Amniotic stem cell (primary cell): ENCODE data around the gene MICAL3.
A peak's percentile ranks its signal among the peaks of the same experiment; 100 is the strongest.

Experiments used
- DNase-seq: peaks from one replicate; lab custom pipeline; 2025; lab: John Stamatoyannopoulos, UW

The MICAL3 gene

GRCh38 chr22:17915188-17915587, 109.2 kb downstream of the MICAL3 start:
- DNase-seq, result no peak

DNA sequence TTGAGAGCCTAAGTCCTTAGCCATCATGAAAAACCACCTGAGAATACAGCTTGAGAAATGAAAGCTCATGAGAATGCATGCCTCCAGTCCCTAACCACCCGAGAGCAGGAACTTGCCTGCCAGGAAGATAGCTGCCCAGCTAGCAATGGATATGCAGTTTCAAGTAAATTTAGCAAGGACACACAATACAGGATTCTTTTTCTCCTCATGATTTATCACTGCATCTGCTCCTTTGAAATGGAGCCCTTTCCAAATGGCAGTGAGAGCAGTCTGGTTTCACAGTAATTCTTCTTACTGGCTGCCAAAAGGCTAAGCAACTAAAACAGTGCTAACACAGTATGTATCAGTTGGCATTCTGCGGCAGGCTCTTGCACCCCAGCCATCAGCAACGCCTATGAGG, 109.9 kb downstream of the MICAL3 start:
- no peak for DNase-seq

GRCh38 chr22:17913801-17914347, 110.5 kb downstream of the MICAL3 start:
- no peak for DNase-seq

GRCh38 chr22:17912945-17913721, 111.2 kb downstream of the MICAL3 start:
- no peak for DNase-seq

GRCh38 chr22:17911887-17912286, 112.5 kb downstream of the MICAL3 start:
- DNase-seq, result no peak

- no peak for DNase-seq
Observed at GRCh38 chr22:17911312-17911705, 113.1 kb downstream of the MICAL3 start.

DNA sequence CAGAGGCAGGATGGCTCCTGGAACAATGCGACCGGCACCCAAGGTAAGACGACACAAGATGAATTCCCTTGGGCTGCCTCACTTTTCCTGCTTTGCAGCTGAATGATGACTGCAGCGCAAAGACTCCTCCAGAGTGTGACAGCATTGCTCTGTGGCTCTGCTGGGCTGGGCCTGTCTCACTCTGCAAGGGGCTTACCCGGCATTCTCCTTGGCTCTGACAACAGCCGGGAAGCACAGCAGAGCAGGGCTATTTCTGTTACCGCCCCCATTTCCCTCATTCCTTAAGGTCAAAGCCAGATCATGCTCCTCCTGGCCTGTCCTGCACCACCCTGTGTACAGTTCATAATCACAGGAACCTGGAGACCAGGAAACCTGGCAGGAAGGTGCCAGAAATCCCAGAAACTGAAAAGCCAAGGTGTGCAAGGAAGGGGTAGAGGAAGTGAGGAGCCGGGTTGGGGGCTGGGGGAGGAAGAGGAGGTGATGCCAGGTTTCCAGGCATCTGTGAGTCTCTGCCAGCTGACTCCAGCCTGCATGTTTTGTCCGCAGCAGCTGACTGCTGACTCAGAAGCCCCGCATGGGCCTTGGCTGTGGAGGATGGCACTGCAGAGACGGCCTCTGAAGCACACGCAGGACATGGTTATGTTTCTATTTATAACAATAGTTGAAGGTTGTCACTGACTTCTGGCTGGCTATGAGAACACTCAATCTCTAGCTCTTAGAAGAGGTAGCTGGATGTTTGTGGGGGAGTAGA, 113.6 kb downstream of the MICAL3 start:
- peak; percentile 75 for DNase-seq

DNA sequence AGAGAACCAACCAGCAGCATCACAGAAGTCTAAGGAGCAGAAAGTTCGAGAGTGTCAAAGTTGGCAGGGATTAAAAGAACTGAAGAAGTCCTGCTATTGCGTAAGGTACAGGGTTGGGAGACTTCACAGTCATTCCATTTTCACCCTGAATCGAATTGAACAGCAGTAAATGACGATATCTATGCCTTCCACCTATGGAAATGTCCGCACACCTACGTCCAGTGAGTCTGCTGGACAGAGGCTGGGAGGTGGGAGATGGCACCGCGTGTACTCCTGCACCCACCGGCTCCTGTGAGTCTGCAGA, 116.7 kb downstream of the MICAL3 start:
- no peak for DNase-seq

GRCh38 chr22:17906978-17907747, 117.2 kb downstream of the MICAL3 start:
- no peak for DNase-seq

GRCh38 chr22:17905445-17905844, 118.9 kb downstream of the MICAL3 start:
- DNase-seq, result no peak

- DNase-seq, result no peak
Observed at GRCh38 chr22:17903564-17904295, 120.6 kb downstream of the MICAL3 start.

- DNase-seq, result no peak
Observed at GRCh38 chr22:17902960-17903359, 121.4 kb downstream of the MICAL3 start.

GRCh38 chr22:17898375-17898774, 126.0 kb downstream of the MICAL3 start:
- no peak for DNase-seq

- DNase-seq, result no peak
Observed at GRCh38 chr22:17897858-17898257, 126.5 kb downstream of the MICAL3 start.

DNA sequence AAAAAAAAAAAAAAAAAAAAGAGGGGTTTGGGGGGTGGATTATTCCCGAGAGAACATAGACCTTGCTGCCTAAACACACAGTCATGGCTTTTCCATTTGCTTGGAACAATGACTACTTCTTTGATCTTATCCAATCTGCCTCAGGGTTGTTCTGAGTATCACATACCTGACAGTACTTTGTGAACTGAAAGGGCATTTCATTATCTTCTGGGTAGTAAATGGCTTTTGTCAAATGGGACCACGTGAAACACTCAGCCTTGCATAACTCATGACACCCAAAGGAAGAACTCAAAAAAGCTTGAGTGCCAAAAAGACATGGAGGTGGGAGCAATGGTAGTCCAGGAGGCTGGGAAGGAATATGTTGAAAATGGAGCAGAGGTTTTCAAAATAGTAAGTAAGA, 126.9 kb downstream of the MICAL3 start:
- DNase-seq, result no peak

DNA sequence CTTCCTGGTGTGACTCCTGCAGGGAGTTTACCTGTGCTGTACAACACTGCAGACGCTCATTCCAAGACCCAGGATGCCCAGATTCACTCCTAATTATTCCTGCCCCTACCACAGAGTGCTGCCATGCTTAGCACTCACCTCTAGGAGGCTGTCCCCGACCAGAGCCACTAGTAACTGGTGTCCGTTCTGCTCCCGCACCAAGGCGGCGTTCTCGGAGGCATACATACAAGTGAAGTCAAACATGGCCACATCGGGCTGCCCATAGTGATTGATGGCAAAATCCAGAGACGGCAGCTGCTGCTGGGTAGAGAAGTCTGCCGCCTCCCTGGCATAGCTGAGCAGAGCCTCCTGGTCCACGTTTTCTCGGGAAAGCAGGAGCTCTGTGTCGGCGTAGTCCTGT, 127.8 kb downstream of the MICAL3 start:
- no peak for DNase-seq

DNA sequence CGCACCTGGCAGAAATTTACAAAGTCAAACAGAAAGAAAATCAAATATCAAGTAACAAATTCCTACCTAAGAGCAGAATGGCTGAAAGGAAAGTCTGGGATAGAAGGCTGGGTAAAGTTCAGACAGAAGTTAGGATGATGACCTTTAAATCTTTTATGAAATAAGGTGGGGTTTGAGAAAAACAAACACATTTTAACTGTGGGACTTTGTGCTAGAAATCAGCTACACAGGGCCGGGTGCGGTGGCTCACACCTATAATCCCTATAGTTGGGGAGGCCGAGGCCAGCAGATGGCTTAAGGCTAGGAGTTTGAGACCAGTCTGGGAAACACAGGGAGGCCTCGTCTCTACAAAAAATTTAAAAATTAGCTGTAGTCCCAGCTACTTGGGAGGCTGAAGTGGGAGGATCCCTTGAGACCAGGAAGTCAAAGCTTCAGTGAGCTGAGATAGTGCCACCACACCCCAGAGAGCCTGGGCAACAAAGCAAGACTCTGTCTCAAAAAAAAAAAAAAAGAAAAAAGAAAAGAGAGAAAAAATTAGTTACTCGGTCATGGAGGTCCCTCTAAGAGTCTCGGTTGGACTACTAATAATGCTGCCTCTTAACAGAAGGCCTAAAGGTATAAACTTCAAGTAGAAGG, 130.3 kb downstream of the MICAL3 start:
- DNase-seq, result no peak

DNA sequence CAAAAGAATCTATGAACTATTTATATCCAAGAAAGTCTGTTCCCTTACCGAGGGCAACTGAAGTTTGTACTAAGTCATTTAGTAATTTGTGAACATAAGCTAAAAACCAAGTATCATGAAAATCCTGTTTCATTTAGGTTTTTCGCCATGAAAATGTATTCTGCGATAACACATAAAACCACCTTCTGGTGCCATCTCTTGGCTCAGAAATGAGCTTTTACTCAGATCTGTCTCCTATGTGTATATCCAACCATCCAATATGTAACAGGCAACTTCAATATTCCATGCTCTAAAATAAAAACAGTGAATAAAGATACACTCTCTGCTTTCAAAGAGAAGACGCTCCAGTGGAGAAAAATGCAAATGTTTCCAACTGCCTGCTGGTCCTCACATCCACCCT, 132.0 kb downstream of the MICAL3 start:
- DNase-seq, result no peak

DNA sequence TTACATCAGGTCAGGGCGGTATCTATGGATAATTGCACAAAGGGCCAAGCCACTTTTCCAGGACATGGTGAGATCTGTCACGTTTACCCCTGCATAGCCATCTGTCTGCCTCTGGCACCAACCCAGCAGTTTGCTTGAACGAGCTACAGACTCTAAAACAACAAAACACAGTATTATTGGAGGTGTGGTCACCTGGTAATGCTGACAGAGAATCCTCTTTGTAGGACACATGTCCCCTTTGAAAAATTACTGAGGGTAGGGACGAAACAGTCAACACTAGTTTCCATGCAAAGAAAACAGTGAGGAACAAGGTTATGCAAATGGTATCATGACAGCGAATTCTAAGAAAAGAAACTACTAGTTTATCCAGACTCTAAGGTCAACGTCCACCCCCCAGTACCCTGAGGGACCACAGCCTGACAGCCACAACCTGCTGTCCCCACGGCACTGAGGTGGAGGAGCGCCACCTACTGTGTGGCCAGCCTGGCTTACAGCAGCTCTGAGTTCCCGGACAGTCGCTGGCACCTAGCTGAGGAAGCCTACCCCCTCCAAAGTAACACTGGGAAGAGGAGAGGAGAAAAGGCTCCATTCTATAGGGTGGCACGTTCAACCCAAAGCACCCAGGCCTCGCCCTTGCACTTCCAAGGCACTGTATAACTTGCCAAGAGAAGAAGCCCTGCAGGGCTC, 132.7 kb downstream of the MICAL3 start:
- DNase-seq, result no peak

- no peak for DNase-seq
Observed at GRCh38 chr22:17890892-17891291, 133.5 kb downstream of the MICAL3 start.

DNA sequence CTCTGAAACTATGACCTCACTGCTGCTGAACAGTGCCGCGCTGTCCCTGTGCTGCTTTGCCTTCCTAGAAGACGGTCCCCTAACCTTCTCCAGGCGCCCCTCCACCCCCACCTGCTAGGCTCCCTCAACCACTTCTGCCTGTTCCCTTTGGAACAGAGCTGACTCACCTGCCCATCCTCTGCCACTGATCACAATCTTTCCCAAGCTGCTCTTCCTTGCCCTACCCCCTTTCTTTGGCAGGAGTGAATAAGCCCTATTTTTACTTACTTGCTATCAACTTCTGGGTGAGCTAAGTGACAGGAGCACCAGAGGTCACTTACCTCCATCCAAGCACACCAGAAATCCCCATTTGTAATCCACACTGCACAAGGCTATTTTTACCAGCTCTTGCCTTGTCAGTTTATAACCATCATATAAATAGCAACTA, 134.1 kb downstream of the MICAL3 start:
- no peak for DNase-seq
